ENCODE measurements around the gene APOD. TPM values are rescaled to one million over a fixed set of nuclear protein-coding genes. Genes with fewer than 3 reads are reported as not detected.

The APOD gene
- total RNA-seq, 3 donors from 2014 or later, result not detected

GRCh38 chr3:195522254-195523023, 61.3 kb downstream of the APOD start:
- peak overlapping the region; percentile 3 for H3K4me3 Mint-ChIP-seq
- ATAC-seq, result no peak
- no peaks in the 10 kb centered on the region for H3K9me3 Mint-ChIP-seq
- no peaks in the 10 kb centered on the region for H3K27me3 Mint-ChIP-seq (ENCODE audit: low read depth)
- H3K36me3 Mint-ChIP-seq (ENCODE audit: insufficient read depth), result peaks cover 22% of the 10 kb centered on the region
- DNase-seq, result no peak
- H3K4me1 Mint-ChIP-seq (ENCODE audit: low read depth), result peaks cover 38% of the 10 kb centered on the region

Other genes with a start within 250 kb of the APOD start
- gene ACAP2, start 140.9 kb downstream of the APOD start, total RNA-seq, result 10 to 100 TPM; 30.0 to 34.2 (median 31.0) TPM
- gene PPP1R2, start 40.6 kb downstream of the APOD start, total RNA-seq, result 10 to 100 TPM; 73.2 to 91.7 (median 77.6) TPM
- gene MUC20, start 137.0 kb upstream of the APOD start, total RNA-seq, result under 1 TPM; 0.63 to 0.95 (median 0.63) TPM
- gene MUC4, start 228.0 kb upstream of the APOD start, total RNA-seq, result under 1 TPM; 0.08 to 0.24 (median 0.13) TPM